ENCODE measurements around the gene MPIG6B. TPM values are rescaled to one million over a fixed set of nuclear protein-coding genes. Genes with fewer than 3 reads are reported as not detected.
A peak's percentile ranks its signal among the peaks of the same experiment; 100 is the strongest.

The MPIG6B gene
- total and polyA plus RNA-seq, 11 donors: 0.17 to 1.00 (median 0.34) TPM; not detected in 2

- no peak for DNase-seq
- no peak for ATAC-seq
- intact Hi-C loops (cut with DNase I): loop anchor here in 4 of 10 donors (5.0 to 10.0 kb wide), 5 partner anchors 35 to 97 kb away; partner anchors contain the start of genes ABHD16A (in 1 of the 4), HSPA1B (in 1 of the 4) and VARS1 (in 1 of the 4)
- Histone ChIP-seq H3K4me3 (peak overlapping the region in 6 of 12 donors; percentile 65 to 91 (median 84)), H3K27me3 (no peaks in the 10 kb centered on the region), H3K4me1 (peaks cover 5 to 63% (median 47%) of the 10 kb centered on the region in 12 donors), H3K27ac (peak overlapping the region; percentile 67 to 99 (median 92)), H3K9me3 (no peaks in the 10 kb centered on the region), H3K36me3 (peaks cover under 1 to 27% (median 17%) of the 10 kb centered on the region in 9 donors)
- TF ChIP-seq POLR2A (IDR thresholded peaks at IDR 0.05) (peak in 1 of 2 donors; percentile 20), CTCF (IDR thresholded peaks at IDR 0.05) (no peak)
- WGBS, 4 donors: 53 to 61% (median 57%) methylated on average over 7 of the region's 7 CpGs
These were observed 14.3 kb downstream of the MPIG6B start for GRCh38 chr6:31737315-31737990.

- ATAC-seq (peak in 1 of 4 donors; percentile 25), DNase-seq (peak in 4 of 5 donors; percentile 56 to 69 (median 60))
- H3K27ac ChIP-seq: peak overlapping the region in 10 of 12 donors; percentile 33 to 99 (median 94)
- no peaks in the 10 kb centered on the region for H3K27me3 ChIP-seq
- H3K4me3 ChIP-seq: peak overlapping the region in 2 of 12 donors; percentile 8 to 89
- TF ChIP-seq CTCF (IDR thresholded peaks at IDR 0.05) (peak in 3 of 12 donors; percentile 16 to 19 (median 19)), POLR2A (IDR thresholded peaks at IDR 0.05) (no peak)
- H3K36me3 ChIP-seq: peaks cover 0 to 18% (median 8%) of the 10 kb centered on the region in 9 donors
- no peaks in the 10 kb centered on the region for H3K9me3 ChIP-seq
- WGBS, 4 donors: 33 to 41% (median 37%) methylated on average over 6 of the region's 6 CpGs
- peaks cover 5 to 55% (median 46%) of the 10 kb centered on the region in 12 donors for H3K4me1 ChIP-seq
- intact Hi-C loops (cut with DNase I): loop anchor here in 4 of 10 donors (2.0 to 10.0 kb wide), 6 partner anchors 36 to 97 kb away; partner anchors contain the start of genes ABHD16A (in 1 of the 4), HSPA1B (in 1 of the 4), LY6G5C (in 1 of the 4) and VARS1 (in 1 of the 4)
These were observed 15.1 kb downstream of the MPIG6B start for GRCh38 chr6:31737991-31738979.

- H3K27me3 ChIP-seq: no peaks in the 10 kb centered on the region
- intact Hi-C loops (cut with DNase I): loop anchor here in 5 of 10 donors (2.0 to 10.0 kb wide), 7 partner anchors 37 to 95 kb away; partner anchors contain the start of genes ABHD16A (in 1 of the 5), HSPA1B (in 1 of the 5), LY6G5C (in 1 of the 5) and VARS1 (in 1 of the 5)
- peak in 1 of 2 donors; percentile 63 for TF ChIP-seq POLR2A (IDR thresholded peaks at IDR 0.05)
- TF ChIP-seq CTCF (IDR thresholded peaks at IDR 0.05): no peak
- peaks cover 0 to 41% (median 34%) of the 10 kb centered on the region in 12 donors for H3K4me1 ChIP-seq
- 0 to 1% (median 0%) methylated on average over 46 to 58 of the region's 58 CpGs for WGBS, 4 donors
- no peaks in the 10 kb centered on the region for H3K9me3 ChIP-seq
- ATAC-seq (peak; percentile 93 to 98 (median 94)), DNase-seq (peak; percentile 97 to 99 (median 98))
- H3K36me3 ChIP-seq: peaks cover 0 to 6% (median 0%) of the 10 kb centered on the region in 9 donors
- peak within 1 kb of the TSS in 10 of 12 donors; percentile 16 to 99 (median 62) for H3K27ac ChIP-seq
- peak within 1 kb of the TSS; percentile 40 to 89 (median 74) for H3K4me3 ChIP-seq
These were observed 16.6 kb downstream of the MPIG6B start, which contains the start of gene MSH5 for GRCh38 chr6:31739639-31740396. Gene MSH5 (plus strand): TSS chr6:31740005. CDS start chr6:31740467, 462 bp downstream.

Measured in heart left ventricle (tissue), 16 donors.